Sigmoid colon (tissue), 7 donors: ENCODE results near the gene FEV. TPM values are rescaled to one million over a fixed set of nuclear protein-coding genes. Genes with fewer than 3 reads are reported as not detected.

Source experiments
- DNase-seq: peaks from one replicate; pipeline ENCODE4 v3.0.0-alpha.2; 2019
- H3K27ac ChIP-seq, 4 donors: fragments of 200-600 bp; sonication (generic); one replicate each; pipeline ENCODE4 v1.5.1; 2016 to 2019; ENCODE audit warnings: mild to moderate bottlenecking in 1 of 4
- H3K27me3 ChIP-seq, 3 donors: fragments of 200-600 bp; sonication (generic); one replicate each; pipeline ENCODE4 v1.5.1; 2019; ENCODE audit warnings: mild to moderate bottlenecking in 1 of 3
- H3K36me3 ChIP-seq, 4 donors: fragments of 200-600 bp; sonication (generic); one replicate each; pipeline ENCODE4 v1.5.1; 2016 to 2019
- H3K4me1 ChIP-seq, 4 donors: fragments of 200-600 bp; sonication (generic); one replicate each; pipeline ENCODE4 v1.5.1; 2017 to 2019
- H3K4me3 ChIP-seq, 4 donors: fragments of 200-600 bp; sonication (generic); one replicate each; pipeline ENCODE4 v1.5.1; 2017 to 2019; ENCODE audit warnings: mild to moderate bottlenecking in 2 of 4, moderate library complexity in 1 of 4
- H3K9me3 ChIP-seq, 4 donors: fragments of 200-600 bp in 3 of 4; sonication (generic) in 3 of 4; one replicate each; pipeline versions ENCODE4 v1.5.1 to v1.6.1; 2013 to 2019
- CTCF ChIP-seq, 4 experiments: fragments of 450-650 bp in 3 of 4; fragments of 200-600 bp in 1 of 4; IDR thresholded peaks; one replicate each; pipeline ENCODE4 v1.5.1; 2016 to 2019; ENCODE audit warnings: antibody characterized with exemption in 4 of 4, mild to moderate bottlenecking in 3 of 4, moderate library complexity in 2 of 4
- EP300 ChIP-seq, 4 donors: sonication (generic); formaldehyde crosslinking; IDR thresholded peaks; one replicate each; pipeline ENCODE4 v1.6.1; 2017; ENCODE audit warnings: antibody characterized with exemption in 4 of 4
- POLR2A ChIP-seq, 2 donors: fragments of 450-650 bp; IDR thresholded peaks; one replicate each; pipeline ENCODE4 v1.6.1; 2016; ENCODE audit warnings: antibody characterized with exemption in 2 of 2, mild to moderate bottlenecking in 2 of 2, moderate library complexity in 2 of 2
- POLR2AphosphoS5 ChIP-seq, 4 donors: sonication (generic); formaldehyde crosslinking; IDR thresholded peaks; one replicate each; pipeline ENCODE4 v1.6.1; 2017; ENCODE audit warnings: antibody characterized with exemption in 4 of 4
- WGBS, 2 donors: extraction: QIAGEN DNeasy Blood & Tissue Kit; methylation state at CpG; one replicate each; pipeline ENCODE4 v1.1.7; 2013; 5-methylcytosine and 5-hydroxymethylcytosine counted together
- intact Hi-C: fragments of 100-400 bp; cut with DNase I; formaldehyde crosslinking; loops from one replicate; pipeline ENCODE4 v1.15.1; 2023
- polyA plus RNA-seq, 3 donors: library from polyadenylated mRNA; stranded (reverse); fragments of 200-250 nt; gene quantifications; one replicate each; pipeline ENCODE4 v1.2.3, GENCODE V29; 2013
- total RNA-seq, 4 donors: library from RNA; depleted of rRNA; stranded (reverse); fragments of >200 nt; gene quantifications; one replicate each; pipeline ENCODE4 v1.1.0, GENCODE V29; 2016
- donor health status: healthy with polysubstance abuse.
- donor health status: Bipolar disorder and iron deficiency.
- donor health status: healthy.

The FEV gene
- total and polyA plus RNA-seq, 7 donors, result 0.71 to 6.0 (median 0.77) TPM; not detected in 4

- intact Hi-C loops, result loop anchor here (10.0 kb wide), 1 partner anchor 162 kb away; no protein-coding TSS in a partner anchor
- no peak for DNase-seq
- H3K9me3 ChIP-seq, result no peaks in the 10 kb centered on the region
- H3K4me3 ChIP-seq, result peak overlapping the region; percentile 18 to 48 (median 32)
- WGBS, 2 donors, result 2 to 3% methylated on average over 44 of the region's 44 CpGs
- no peak overlapping the region for H3K27ac ChIP-seq
- peaks cover 0 to 30% (median 26%) of the 10 kb centered on the region in 4 donors for H3K4me1 ChIP-seq
- no peaks in the 10 kb centered on the region for H3K36me3 ChIP-seq
- TF ChIP-seq POLR2AphosphoS5 (IDR thresholded peaks at IDR 0.05) (no peak), EP300 (IDR thresholded peaks at IDR 0.05) (no peak), POLR2A (IDR thresholded peaks at IDR 0.05) (no peak), CTCF (IDR thresholded peaks at IDR 0.05) (no peak)
- peaks cover 63 to 100% (median 99%) of the 10 kb centered on the region in 3 donors for H3K27me3 ChIP-seq
Observed at GRCh38 chr2:218992703-218993344, 7.8 kb upstream of the FEV start.

GRCh38 chr2:218992196-218992595 is 7.2 kb upstream of the FEV start:
- peak; percentile 27 for DNase-seq
- intact Hi-C loops, result loop anchor here (10.0 kb wide), 1 partner anchor 163 kb away; no protein-coding TSS in a partner anchor
- H3K9me3 ChIP-seq, result no peaks in the 10 kb centered on the region
- TF ChIP-seq CTCF (IDR thresholded peaks at IDR 0.05) (no peak), EP300 (IDR thresholded peaks at IDR 0.05) (no peak)
- H3K4me1 ChIP-seq, result peaks cover 0 to 30% (median 26%) of the 10 kb centered on the region in 4 donors
- no peaks in the 10 kb centered on the region for H3K36me3 ChIP-seq
- no peak overlapping the region for H3K4me3 ChIP-seq
- H3K27ac ChIP-seq, result no peak overlapping the region
- 11 to 15% methylated on average over 7 of the region's 7 CpGs for WGBS, 2 donors
- H3K27me3 ChIP-seq, result peaks cover 66 to 100% (median 99%) of the 10 kb centered on the region in 3 donors

GRCh38 chr2:218991674-218992168 is 6.7 kb upstream of the FEV start:
- H3K4me1 ChIP-seq, result peaks cover 0 to 30% (median 26%) of the 10 kb centered on the region in 4 donors
- H3K36me3 ChIP-seq, result no peaks in the 10 kb centered on the region
- WGBS, 2 donors, result 7 to 11% methylated on average over 13 of the region's 13 CpGs
- H3K27ac ChIP-seq, result no peak overlapping the region
- H3K4me3 ChIP-seq, result no peak overlapping the region
- intact Hi-C loops, result loop anchor here (10.0 kb wide), 1 partner anchor 163 kb away; no protein-coding TSS in a partner anchor
- peak; percentile 47 for DNase-seq
- no peaks in the 10 kb centered on the region for H3K9me3 ChIP-seq
- peaks cover 67 to 100% (median 99%) of the 10 kb centered on the region in 3 donors for H3K27me3 ChIP-seq
- TF ChIP-seq CTCF (IDR thresholded peaks at IDR 0.05), result no peak
- TF ChIP-seq EP300 (IDR thresholded peaks at IDR 0.05), result no peak
- TF ChIP-seq POLR2A (IDR thresholded peaks at IDR 0.05), result no peak
- no peak for TF ChIP-seq POLR2AphosphoS5 (IDR thresholded peaks at IDR 0.05)

- H3K27ac ChIP-seq, result no peak overlapping the region
- H3K4me1 ChIP-seq, result peaks cover 0 to 22% (median 17%) of the 10 kb centered on the region in 4 donors
- TF ChIP-seq POLR2AphosphoS5 (IDR thresholded peaks at IDR 0.05) (no peak), EP300 (IDR thresholded peaks at IDR 0.05) (no peak), CTCF (IDR thresholded peaks at IDR 0.05) (no peak), POLR2A (IDR thresholded peaks at IDR 0.05) (no peak)
- WGBS, 2 donors, result 15 to 21% methylated on average over 6 of the region's 6 CpGs
- no peak overlapping the region for H3K4me3 ChIP-seq
- H3K9me3 ChIP-seq, result no peaks in the 10 kb centered on the region
- intact Hi-C loops, result loop anchor here (10.0 kb wide), 1 partner anchor 164 kb away; no protein-coding TSS in a partner anchor
- H3K36me3 ChIP-seq, result no peaks in the 10 kb centered on the region
- H3K27me3 ChIP-seq, result peaks cover 71 to 100% (median 100%) of the 10 kb centered on the region in 3 donors
- peak; percentile 28 for DNase-seq
Observed at GRCh38 chr2:218990612-218991011, 5.6 kb upstream of the FEV start.
